GM19372 (cell line): Measurements from ENCODE around the gene XIST.
"Not testable (repeated sequence)": the region's sequence is repeated elsewhere in the genome, so short reads cannot be mapped to it uniquely, and the experiment has no call there.

Source experiments
- ATAC-seq: cut with Tn5 transposase; IDR thresholded peaks from one replicate; pipeline ENCODE4 v1.9.1; 2021; ENCODE audit warnings: mild to moderate bottlenecking, low read depth, moderate library complexity; ENCODE audit not compliant: unreplicated experiment

The XIST gene

DNA sequence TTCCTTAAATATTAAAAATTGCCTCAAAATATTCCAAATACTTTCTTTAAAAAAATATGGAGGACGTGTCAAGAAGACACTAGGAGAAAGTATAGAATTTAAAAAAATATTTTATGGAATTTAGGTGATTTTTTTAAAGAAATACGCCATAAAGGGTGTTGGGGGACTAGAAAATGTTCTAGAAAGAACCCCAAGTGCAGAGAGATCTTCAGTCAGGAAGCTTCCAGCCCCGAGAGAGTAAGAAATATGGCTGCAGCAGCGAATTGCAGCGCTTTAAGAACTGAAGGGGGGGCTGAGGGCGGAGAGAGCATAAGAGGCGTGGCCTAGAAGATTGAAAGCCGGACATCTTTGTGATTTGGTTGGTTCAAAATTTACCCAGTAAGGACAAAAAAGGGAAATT, at the start of gene XIST:
XIST (minus strand) TSS at position 248 of the 400 bp plus-strand sequence.
- no peak for ATAC-seq

DNA sequence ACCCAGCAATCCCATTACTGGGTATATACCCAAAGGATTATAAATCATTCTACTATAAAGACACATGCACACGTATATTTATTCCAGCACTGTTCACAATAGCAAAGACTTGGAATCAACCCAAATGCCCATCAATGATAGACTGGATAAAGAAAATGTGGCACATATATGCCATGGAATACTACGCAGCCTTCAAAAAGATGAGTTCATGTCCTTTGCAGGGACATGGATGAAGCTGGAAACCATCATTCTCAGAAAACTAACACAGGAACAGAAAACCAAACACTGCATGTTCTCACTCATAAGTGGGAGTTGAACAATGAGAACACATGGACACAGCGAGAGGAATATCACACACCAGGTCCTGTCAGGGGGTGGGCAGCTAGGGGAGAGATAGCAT, 45.8 kb upstream of the XIST start:
- not testable (repeated sequence) for ATAC-seq

DNA sequence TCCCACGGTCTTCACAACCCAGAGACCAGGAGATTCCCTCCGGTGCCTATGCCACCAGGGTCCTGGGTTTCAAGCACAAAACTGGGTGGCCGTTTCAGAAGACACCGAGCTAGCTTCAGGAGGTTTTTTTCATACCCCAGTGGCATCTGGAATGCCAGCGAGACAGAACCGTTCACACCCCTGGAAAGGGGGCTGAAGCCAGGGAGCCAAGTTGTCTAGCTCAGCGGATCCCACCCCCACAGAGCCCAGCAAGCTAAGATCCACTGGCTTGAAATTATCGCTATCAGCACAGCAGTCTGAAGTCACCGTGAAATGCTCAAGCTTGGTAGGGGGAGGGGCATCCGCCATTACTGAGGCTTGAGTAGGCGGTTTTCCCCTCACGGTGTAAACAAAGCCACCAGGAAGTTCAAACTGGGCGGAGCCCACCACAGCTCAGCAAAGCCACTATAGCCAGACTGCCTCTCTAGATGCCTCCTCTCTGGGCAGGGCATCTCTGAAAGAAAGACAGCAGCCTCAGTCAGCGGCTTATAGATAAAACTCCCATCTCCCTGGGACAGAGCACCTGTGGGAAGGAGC, 40.1 kb upstream of the XIST start:
- not testable (repeated sequence) for ATAC-seq

DNA sequence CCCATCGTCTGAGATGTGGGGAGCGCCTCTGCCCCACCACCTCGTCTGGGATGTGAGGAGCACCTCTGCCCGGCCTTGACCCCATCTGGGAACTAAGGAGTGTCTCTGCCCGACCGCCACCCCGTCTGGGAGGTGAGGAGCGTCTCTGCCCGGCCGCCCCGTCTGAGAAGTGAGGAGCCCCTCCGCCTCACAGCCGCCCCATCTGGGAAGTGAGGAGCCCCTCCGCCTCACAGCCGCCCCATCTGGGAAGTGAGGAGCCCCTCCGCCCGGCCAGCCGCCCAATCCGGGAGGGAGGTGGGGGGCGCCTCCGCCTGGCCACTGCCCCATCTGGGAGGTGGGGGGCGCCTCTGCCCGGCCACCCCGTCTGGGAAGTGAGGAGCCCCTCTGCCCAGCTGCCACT, 29.7 kb upstream of the XIST start:
- not testable (repeated sequence) for ATAC-seq

DNA sequence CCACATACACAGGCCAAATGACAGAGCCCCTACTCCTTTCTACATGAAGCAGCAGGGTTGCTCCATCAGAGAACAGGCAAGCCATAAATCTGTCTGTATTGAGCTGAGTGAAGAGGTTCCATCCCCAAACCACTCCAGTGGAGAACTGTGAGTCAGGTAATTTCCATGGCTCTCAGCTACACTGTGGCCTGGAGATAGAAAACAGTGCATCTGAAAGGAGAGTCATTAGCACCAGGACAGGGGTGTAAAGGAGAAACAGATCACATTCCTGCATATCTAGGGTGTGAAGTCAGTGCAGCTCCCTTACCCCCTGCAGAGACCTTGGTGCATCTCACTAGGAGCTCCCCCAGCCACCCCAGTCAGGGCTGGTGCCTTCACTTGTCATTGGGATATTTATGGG, 25.2 kb upstream of the XIST start:
- no peak for ATAC-seq

DNA sequence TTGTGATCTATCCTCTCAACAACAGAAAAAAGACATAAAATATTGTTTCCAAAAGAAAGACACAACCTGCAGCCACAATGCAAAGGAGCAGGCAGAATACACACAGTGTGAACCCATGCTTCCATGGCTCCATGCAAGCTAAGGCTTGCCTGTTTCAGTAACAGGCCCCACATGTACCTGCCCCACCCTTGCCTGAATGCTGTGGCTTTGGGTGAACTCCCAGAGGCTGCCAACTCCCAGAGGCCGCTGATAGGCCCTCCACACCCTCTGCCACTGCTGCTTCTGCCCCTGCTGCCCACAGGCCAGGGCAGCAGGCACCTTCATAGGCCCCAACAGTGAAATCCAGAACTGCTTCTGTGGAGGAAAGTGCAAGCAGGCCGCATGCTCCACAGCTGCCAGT, 24.4 kb upstream of the XIST start:
- no peak for ATAC-seq

DNA sequence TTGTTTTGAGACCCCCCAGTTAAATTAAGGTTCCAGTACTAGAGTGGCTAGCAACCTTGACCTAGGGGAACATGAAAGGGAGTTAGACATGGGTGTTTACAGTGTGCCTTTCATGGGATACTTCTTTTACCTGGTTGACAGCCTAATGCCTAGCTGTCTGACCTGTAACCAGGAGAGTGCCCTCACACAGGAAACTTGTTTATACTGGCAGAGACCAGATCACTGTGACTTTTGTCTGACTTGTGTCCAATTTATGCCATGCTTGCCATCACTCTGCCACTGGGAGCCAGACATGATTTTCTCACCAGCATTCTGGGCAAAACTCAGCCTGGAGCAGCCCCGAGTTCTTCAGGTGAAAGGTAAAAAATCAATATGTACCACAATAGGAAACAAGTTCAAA, 16.4 kb upstream of the XIST start:
- no peak for ATAC-seq

DNA sequence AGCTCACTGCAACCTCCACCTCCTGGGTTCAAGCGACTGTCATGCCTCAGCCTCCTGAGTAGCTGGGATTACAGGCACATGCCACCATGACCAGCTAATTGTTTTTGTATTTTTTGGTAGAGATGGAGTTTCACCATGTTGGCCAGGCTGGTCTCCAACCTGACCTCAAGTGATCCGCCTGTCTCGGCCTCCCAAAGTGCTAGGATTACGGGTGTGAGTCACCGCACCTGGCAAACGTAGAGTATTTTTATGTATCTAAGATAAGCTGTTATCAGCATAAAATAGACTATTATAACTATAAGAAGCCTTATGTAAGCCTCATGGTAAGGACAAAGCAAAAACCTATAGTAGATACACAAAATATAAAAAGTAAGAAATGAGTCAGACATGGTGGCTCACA, 14.6 kb upstream of the XIST start:
- no peak for ATAC-seq

DNA sequence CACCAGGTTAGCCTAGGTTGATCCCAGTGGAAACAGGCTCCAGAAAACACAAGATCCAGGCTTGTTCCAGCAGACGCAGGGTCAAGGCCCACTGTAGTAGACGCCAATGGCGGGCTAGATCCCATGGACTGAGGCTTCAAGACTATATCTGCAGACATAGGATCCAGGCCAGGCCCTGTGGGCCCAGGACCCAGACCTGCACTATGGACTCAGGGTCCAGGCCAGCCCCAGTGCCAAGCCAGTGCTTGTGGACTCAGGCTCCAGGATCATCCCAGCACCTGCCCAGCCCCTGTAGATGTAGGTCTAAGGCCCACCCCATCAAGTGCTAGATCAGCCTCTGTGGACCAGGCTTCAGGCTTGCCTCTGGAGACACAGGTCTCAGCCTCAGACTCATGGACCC, 11.3 kb upstream of the XIST start:
- ATAC-seq = no peak

DNA sequence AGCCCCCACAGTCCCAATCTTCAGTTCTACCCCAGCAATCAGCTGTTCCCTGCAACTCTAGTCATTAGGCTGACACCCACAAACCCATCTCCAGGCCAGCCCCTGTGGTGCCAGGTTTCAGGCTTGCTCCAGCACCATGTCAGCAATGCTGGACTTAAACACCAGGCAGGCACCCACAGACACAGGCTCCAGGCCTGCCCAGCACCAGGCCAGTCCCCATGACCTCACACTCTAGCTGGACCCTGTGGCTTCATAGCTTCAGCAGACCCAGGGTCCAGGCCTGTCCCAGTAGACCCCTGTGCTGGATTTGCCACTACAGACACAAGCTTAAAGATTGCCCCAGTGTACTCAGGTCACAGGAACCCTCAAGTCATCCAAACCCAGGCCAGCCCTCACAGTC, 10.8 kb upstream of the XIST start:
- no peak for ATAC-seq

DNA sequence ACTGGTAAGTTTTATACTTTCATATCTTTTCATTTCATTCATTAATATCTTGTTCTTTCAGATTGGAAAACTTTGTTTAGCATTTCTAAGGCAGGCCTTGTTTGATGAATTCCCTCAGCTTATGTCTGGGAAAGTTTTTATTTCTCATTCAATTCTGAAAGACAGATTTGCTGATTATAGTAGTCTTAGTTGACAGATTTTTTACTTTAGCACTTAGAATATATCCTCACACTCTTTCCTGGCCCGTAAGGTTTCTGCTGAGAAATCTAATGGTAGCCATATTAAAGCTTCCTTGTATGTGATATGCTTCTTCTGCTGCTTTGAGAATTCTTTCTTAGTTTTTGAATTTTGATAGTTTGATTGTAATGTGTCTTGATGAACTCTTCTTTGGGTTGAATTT, 7.1 kb upstream of the XIST start:
- no peak for ATAC-seq

DNA sequence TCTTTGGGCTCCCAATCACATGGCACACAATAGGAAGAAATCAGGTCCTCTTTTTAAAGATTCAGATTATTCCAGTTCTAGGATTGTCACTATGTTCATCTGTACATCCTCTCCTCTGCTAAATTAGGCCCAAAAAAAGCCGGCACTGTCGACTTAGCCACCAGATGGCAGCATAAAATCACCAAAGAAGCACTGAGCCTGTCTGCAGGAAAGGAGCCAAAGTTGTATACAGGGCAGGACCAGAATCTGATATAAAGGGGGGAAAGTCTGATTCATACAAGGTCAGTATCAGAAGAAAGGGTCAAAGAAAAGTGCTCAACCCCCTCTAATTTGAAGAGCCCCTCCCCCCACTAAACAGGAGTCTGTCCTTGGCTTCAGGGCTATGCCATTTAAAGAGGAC, 3.0 kb upstream of the XIST start:
- no peak for ATAC-seq

DNA sequence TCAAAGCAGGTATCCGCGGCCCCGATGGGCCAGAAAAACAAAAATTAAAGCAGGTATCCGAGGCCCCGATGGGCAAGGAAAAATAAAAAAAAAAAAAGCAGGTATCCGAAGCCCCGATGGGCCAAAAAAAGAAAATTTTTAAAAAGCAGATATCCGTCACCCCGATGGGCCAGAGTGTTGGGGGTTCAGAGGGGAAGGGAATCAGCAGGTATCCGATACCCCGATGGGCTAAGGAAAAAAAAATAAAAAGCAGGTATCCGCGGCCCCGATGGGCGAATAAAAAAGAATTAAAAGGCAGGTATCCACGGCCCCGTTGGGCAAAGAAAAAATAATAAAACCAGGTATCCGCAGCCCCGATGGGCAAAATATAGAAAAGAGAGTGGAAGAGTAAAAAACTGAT, 492 bp downstream of the XIST start:
- no peak for ATAC-seq

DNA sequence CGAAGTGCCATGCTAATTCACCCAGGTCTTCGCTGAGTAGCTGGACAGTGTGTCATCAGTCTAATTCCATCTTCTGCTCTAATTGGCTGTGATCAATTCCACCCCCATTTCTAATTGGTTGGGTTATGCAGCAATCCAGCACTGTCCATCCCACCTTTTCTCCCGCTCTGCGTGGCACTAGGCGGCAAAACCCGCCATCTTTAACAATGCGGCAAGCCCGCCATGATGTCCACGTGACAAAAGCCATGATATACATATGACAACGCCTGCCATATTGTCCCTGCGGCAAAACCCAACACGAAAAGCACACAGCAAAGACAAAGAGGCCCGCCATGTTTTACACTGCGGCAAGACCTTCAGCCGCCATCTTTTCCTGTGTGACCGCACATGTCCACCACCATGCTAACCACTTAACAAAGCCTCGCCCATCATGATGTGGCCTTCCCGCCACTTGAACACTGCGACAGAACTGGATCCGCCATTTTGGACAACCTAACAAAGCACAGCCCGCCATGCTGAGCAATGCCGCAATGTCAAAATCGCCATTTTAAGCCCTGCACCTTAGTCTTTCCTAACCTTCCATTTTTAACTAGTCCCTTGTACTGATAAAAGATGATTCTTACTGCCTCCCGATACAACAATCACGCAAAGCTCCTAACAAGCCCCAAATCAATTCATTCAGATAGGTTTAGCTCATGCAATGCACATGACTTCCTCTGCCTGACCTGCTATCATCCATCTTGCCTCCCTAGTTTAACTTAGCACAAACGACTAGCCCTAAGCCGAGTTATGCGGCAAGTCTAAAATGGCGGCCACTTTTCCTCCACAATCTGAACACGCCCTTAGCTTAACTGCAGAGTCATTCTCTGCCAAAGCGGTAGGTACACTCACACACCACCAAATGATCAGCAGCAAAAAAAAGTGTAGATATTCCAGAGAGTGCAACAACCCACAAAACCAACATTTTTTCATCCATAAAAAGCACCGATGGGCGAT, 1.2 kb downstream of the XIST start:
- no peak for ATAC-seq

DNA sequence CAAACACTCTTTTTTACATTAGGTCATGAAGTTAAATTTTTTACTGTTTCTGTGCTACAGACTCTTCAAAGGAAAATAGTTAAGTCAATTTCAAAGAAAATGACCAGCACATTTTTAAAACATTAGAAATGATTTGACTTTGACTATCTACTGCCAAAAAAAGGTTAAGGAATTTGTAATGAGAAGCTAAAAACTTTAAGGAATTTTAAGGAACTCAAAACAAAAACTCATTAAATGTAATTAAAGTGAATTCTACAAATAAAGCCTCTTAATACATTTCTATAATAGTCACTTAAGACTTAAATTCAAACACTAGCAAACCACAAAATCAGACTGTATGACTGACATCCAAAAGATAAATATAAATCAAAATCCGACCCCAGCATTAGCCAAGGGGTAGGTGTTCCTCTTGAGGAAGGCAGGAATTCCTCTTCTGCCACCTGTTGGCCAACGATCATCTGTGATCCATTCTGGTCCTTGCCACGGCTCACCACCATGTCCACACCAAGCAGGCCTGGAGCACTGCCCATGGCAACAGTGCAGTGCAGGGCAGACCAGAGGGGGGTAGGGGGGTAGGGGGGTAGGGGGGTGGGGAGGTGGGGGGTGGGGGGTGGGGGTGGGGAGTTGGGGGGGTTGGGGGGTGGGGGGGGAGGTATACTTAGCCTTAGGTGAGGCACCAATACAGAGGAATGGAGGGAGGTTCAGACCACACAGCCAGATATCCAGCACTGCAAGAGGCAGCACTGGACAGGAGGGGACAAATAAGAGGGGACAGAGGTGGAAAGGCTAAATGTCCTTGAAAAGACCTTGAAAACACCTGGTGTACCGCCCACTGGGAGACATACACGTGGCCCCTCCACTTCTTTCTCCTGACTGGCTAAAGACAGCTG, 2.1 kb downstream of the XIST start:
- ATAC-seq = no peak

DNA sequence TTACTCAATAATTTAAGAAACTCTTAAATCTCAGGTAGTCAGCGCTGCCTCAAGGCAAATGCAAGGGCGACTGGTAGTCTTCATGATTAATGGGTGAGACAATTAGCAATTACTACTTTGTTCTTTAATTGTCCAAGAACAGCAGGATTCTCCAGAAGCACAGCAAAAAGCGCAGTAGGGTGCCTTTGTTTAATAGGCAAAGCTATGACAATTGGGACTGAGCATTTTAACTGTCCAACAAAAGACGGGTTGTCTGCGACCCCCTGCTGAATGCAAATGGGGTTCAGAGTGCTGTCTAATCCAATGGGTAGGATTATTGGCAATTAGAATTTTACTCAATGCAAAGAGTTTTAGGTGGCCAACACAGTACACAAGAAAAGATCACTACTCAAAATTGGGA, 3.4 kb downstream of the XIST start:
- ATAC-seq = no peak

DNA sequence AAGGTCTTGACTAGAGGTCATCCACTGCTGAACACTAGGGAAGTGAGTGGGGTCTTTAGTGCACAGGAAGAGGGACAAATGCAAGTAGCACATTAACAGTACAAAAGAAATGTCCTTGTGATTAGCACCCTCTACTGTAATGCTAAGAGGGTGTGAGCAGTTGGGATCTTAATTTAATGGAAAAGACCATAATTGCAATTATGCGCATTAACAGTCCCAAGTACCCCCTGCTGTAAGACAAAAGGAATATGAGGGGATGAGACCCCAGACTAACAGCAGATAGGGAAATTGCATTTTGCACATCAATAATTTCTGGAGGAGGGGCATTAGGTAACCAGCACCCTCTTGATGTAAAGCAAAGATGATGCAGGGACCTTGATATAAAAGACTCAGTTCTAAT, 4.5 kb downstream of the XIST start:
- no peak for ATAC-seq

DNA sequence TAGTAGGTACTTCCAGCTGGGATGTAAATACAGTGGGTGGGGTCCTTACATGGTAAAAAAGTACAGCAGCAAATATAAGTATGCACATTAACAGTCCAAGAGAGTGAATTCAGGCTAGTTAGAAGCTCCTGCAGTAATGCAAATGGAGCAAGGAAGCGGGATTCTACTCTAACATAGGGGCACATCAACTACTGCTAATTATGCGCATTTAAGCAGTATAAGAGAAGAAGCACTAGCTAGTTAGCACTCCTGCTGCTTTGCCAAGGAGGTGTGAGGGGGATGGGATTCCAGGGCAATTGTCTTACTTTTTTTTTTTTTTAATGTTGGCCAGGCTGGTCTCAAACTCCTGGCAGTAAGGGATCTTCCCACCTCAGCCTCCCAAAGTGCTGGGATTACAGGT, 5.4 kb downstream of the XIST start:
- ATAC-seq = no peak

DNA sequence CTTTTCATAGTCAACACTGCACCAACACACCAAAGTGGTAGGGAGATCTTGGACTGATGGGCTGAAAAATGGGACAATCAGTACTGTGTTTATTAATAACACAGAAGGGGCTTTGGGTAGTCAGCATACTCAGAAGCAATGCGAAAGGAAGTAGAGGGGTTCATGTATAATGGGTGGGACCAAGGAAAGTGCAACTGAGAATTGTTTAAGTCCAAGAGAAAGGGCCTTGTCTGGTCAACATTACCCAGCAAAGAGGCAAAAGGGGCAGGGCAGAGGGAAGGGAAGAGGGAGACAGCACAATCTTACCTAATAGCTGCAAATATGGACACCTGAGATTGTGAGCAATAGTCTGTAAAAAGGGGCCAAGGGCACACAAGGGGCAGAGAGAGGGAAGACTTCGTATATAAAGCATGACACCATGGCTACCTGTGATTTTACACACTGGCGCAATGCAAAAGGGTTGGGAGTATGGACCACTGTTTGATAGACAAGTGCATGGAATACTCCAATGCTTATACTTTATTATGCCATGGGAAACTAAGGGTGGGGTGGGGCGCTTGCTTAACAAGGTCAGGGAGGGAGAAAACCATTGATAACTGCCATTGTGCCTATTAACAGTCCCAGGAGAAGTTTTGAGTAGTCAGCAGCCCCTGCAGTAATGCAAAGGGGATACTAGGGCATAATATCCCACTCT, 9.8 kb downstream of the XIST start:
- no peak for ATAC-seq

DNA sequence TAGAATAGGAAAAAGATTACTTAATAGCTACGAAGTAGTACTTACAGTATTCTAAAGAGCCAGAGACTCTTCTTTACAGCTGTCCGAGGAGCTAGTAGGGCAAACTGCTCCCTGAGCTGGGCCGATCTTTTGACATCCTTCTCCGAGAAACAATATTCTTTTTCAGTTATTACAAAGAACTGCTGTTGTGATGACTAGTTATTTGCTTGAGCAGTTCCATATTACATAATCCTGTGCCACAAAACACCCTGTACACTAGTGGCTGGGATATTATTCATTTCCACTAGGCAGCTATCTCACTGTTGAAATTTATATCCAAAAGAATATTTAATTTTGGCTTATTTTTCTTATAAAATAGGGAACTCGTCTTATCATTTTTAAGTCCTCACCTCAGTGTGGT, 11.2 kb downstream of the XIST start:
- ATAC-seq = no peak
